GM12892 (cell line): ENCODE measurements around the gene ADAMTS8.

Experiments
- POLR2A ChIP-seq: IDR thresholded peaks from 2 replicates; pipeline ENCODE4 v1.6.1; 2011; ENCODE audit warnings: low read depth, low read length, control low read depth
- POLR2AphosphoS5 ChIP-seq: IDR thresholded peaks from 2 replicates; pipeline ENCODE4 v1.6.1; 2011; ENCODE audit warnings: low read depth, low read length, control low read depth
- TAF1 ChIP-seq: IDR thresholded peaks from 2 replicates; pipeline ENCODE4 v1.6.1; 2011; ENCODE audit warnings: low read depth, mild to moderate bottlenecking, control low read depth, low read length, borderline replicate concordance

DNA sequence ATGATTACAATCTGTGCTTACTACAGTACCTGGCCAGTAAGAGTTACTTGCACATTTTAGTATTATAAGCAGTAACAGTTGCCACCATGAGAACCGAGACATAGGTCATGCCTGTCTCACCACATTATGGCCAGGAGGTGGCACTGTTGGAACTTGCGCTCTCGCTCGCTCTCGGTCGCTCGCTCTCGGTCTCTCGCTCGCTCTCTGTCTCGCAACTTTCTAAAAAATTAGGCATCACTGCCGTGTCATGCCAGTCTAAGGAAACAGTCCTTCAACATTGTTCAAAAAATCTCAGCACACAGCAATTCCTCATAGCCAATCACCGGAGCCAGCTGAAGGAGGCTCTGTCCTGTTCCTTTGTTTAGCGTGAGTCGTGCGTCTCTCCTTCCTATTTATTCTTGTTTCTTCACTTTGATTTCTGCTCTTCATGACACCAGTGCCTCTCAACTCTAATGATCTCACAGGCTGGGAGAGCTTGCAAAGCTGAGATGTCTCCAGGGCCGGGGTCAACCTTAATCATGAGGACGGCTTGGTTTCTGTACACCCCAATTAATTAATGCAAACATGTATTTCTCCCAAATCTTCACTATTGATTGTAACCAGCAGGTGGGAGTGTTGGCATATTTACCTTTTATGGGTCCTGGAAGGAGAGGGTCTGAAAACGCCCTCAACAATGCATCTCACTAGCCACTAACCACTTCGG, 6.3 kb upstream of the ADAMTS8 start:
- TF ChIP-seq POLR2A (no peak), POLR2AphosphoS5 (no peak), TAF1 (no peak)
